ENCODE measurements around the gene PAQR8. TPM values are rescaled to one million over a fixed set of nuclear protein-coding genes. Genes with fewer than 3 reads are reported as not detected.

Gene PAQR8
- total and polyA plus RNA-seq, 2 donors (not counting 1 experiment from before 2014, with no cell fraction given), result 2.6 to 6.1 TPM

DNA sequence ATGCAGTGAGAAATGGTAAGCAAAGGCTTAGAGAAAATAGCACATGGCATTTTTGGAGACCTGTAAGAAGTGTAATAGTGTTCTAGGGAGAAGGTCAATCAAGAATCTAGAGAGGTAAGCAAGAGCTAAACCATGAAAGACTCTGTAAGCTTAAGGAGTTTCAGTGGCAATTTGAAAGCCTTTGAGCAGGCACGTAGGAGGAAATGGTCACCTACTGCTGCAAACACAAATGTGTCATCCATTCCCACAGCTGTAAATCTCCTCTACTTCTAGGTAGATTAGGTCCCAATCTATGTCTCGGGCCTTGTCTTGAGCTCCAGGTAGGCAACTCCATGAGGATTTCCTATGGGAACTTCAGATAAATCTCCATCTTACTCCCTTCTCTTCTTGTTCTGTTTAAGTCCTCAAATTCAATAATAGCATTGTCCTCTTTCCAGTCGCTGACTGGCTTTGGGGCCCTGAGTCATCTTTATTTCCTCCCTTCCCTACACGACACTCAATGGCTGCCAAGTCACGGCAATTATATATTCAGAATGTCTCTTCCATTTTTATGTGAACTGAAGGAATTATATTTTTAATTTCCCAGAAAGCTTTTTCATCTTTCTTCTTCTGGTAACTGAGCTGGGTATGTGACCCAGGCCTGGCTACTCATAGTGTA, 24.2 kb upstream of the PAQR8 start:
- DNase-seq (ENCODE audit: low read depth in 2 of 2), result no peak
- Histone ChIP-seq H3K4me1 (ENCODE audit: control insufficient read depth, extremely low read depth, insufficient read depth, low read length) (no peaks in the 10 kb centered on the region), H3K36me3 (ENCODE audit: control insufficient read depth, insufficient read depth, low read length) (no peaks in the 10 kb centered on the region), H3K4me3 (replicated peaks in 1 of 4; ENCODE audit: control extremely low read depth in 1 of 4, insufficient read depth in 1 of 4, low read depth in 3 of 4, low read length in 4 of 4) (no peak overlapping the region), H3K9ac (ENCODE audit: insufficient read depth, low read length) (no peak overlapping the region), H2AFZ (ENCODE audit: low read length) (no peak overlapping the region), H4K20me1 (ENCODE audit: control insufficient read depth, extremely low read depth, insufficient read depth, low read length) (no peaks in the 10 kb centered on the region), H3K27ac (ENCODE audit: insufficient read depth, low read length) (no peak overlapping the region), H3K9me3 (ENCODE audit: control insufficient read depth, insufficient read depth, low read depth, low read length) (no peaks in the 10 kb centered on the region), H3K27me3 (ENCODE audit: control insufficient read depth, insufficient read depth, low read length) (no peaks in the 10 kb centered on the region), H3K79me2 (ENCODE audit: control insufficient read depth, insufficient read depth, low read length) (no peaks in the 10 kb centered on the region), H3K4me2 (ENCODE audit: extremely low read depth, insufficient read depth, low read length) (no peak overlapping the region)
- no peak for TF ChIP-seq EZH2 (IDR thresholded peaks at IDR 0.05; ENCODE audit: low read length, missing control alignments)
- TF ChIP-seq, protein P1, sequence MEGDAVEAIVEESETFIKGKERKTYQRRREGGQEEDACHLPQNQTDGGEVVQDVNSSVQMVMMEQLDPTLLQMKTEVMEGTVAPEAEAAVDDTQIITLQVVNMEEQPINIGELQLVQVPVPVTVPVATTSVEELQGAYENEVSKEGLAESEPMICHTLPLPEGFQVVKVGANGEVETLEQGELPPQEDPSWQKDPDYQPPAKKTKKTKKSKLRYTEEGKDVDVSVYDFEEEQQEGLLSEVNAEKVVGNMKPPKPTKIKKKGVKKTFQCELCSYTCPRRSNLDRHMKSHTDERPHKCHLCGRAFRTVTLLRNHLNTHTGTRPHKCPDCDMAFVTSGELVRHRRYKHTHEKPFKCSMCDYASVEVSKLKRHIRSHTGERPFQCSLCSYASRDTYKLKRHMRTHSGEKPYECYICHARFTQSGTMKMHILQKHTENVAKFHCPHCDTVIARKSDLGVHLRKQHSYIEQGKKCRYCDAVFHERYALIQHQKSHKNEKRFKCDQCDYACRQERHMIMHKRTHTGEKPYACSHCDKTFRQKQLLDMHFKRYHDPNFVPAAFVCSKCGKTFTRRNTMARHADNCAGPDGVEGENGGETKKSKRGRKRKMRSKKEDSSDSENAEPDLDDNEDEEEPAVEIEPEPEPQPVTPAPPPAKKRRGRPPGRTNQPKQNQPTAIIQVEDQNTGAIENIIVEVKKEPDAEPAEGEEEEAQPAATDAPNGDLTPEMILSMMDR (conservative IDR thresholded peaks at IDR 0.05 in 1 of 2, IDR thresholded peaks at IDR 0.05 in 1 of 2; ENCODE audit: low read depth in 1 of 2, low read length in 2 of 2), result no peak

DNA sequence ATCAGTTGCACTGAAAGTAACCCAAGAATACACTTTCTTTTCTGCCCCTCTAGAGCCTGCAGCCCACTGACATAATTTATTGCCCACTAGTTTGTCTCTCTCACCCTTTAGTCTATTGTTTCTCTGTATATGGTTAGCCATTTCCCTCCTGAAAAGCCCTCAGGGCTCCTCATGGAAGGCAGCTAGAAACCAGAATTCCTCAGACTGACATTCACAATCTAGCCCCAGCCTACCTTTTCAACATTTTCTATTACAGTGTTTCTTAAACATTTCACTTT, 21.4 kb upstream of the PAQR8 start:
- Histone ChIP-seq H3K9ac (ENCODE audit: insufficient read depth, low read length) (no peak overlapping the region), H2AFZ (ENCODE audit: low read length) (no peak overlapping the region), H3K4me2 (ENCODE audit: extremely low read depth, insufficient read depth, low read length) (no peak overlapping the region), H3K4me3 (replicated peaks in 1 of 4; ENCODE audit: control extremely low read depth in 1 of 4, insufficient read depth in 1 of 4, low read depth in 3 of 4, low read length in 4 of 4) (no peak overlapping the region), H3K4me1 (ENCODE audit: control insufficient read depth, extremely low read depth, insufficient read depth, low read length) (no peaks in the 10 kb centered on the region), H3K36me3 (ENCODE audit: control insufficient read depth, insufficient read depth, low read length) (no peaks in the 10 kb centered on the region), H3K9me3 (ENCODE audit: control insufficient read depth, insufficient read depth, low read depth, low read length) (no peaks in the 10 kb centered on the region), H3K27me3 (ENCODE audit: control insufficient read depth, insufficient read depth, low read length) (no peaks in the 10 kb centered on the region), H3K79me2 (ENCODE audit: control insufficient read depth, insufficient read depth, low read length) (no peaks in the 10 kb centered on the region), H4K20me1 (ENCODE audit: control insufficient read depth, extremely low read depth, insufficient read depth, low read length) (no peaks in the 10 kb centered on the region), H3K27ac (ENCODE audit: insufficient read depth, low read length) (no peak overlapping the region)
- DNase-seq (ENCODE audit: low read depth in 2 of 2), result no peak
- TF ChIP-seq EZH2 (IDR thresholded peaks at IDR 0.05; ENCODE audit: low read length, missing control alignments), result no peak
- TF ChIP-seq, protein P1 (conservative IDR thresholded peaks at IDR 0.05 in 1 of 2, IDR thresholded peaks at IDR 0.05 in 1 of 2; ENCODE audit: low read depth in 1 of 2, low read length in 2 of 2), result no peak

DNA sequence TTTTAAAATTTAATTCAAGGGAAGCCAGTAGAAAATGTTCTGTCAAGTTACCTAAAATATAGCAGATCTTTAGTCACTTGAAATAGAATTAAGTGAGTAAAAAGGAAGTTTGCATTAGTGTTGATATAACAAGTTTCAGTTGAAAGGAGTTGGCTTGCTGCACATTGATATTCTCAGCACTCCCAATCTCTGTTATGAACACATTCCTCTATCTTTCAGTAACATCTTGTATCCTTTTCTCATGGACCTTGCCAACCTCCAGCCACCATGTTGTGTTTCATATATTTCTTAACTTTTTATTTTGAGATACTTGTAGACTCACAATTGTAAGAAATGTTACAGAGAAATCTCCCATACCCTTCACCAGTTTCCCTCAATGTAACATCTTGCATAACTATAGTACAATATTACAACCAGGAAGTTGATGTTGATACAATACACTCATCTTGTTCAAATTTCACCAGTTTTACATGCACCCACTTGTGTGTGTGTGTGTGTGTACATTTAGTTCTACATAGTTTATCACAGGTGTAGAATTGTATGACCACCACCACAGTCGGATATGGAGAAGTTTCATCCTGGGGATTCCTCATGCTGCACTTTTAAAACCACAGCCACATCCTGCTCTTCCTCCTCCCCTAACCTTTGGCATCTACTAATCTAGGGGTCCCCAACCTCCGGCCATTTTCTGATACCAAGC, 20.2 kb upstream of the PAQR8 start:
- no peak for DNase-seq (ENCODE audit: low read depth in 2 of 2)

More for the DNA sequence above, 20.2 kb upstream of the PAQR8 start:
- Histone ChIP-seq H3K36me3 (ENCODE audit: control insufficient read depth, insufficient read depth, low read length) (no peaks in the 10 kb centered on the region), H4K20me1 (ENCODE audit: control insufficient read depth, extremely low read depth, insufficient read depth, low read length) (no peaks in the 10 kb centered on the region), H2AFZ (ENCODE audit: low read length) (no peak overlapping the region), H3K27ac (ENCODE audit: insufficient read depth, low read length) (no peak overlapping the region), H3K9ac (ENCODE audit: insufficient read depth, low read length) (no peak overlapping the region), H3K9me3 (ENCODE audit: control insufficient read depth, insufficient read depth, low read depth, low read length) (no peaks in the 10 kb centered on the region), H3K4me1 (ENCODE audit: control insufficient read depth, extremely low read depth, insufficient read depth, low read length) (no peaks in the 10 kb centered on the region), H3K27me3 (ENCODE audit: control insufficient read depth, insufficient read depth, low read length) (no peaks in the 10 kb centered on the region), H3K4me3 (replicated peaks in 1 of 4; ENCODE audit: control extremely low read depth in 1 of 4, insufficient read depth in 1 of 4, low read depth in 3 of 4, low read length in 4 of 4) (no peak overlapping the region), H3K79me2 (ENCODE audit: control insufficient read depth, insufficient read depth, low read length) (no peaks in the 10 kb centered on the region), H3K4me2 (ENCODE audit: extremely low read depth, insufficient read depth, low read length) (no peak overlapping the region)
- TF ChIP-seq EZH2 (IDR thresholded peaks at IDR 0.05; ENCODE audit: low read length, missing control alignments), result no peak
- TF ChIP-seq, protein P1 (conservative IDR thresholded peaks at IDR 0.05 in 1 of 2, IDR thresholded peaks at IDR 0.05 in 1 of 2; ENCODE audit: low read depth in 1 of 2, low read length in 2 of 2), result no peak
